K562 (cell line): ENCODE measurements around the gene SOX30. TPM values are rescaled to one million over a fixed set of nuclear protein-coding genes. Genes with fewer than 3 reads are reported as not detected.

Source experiments
- AFF1 ChIP-seq, 2 experiments: fragments of 450-650 bp; IDR thresholded peaks; 2 replicates each; pipeline ENCODE4 v1.6.1; 2018; ENCODE audit warnings: mild to moderate bottlenecking in 2 of 2, low read depth in 1 of 2; ENCODE audit not compliant: partially characterized antibody in 2 of 2
- BRD9 ChIP-seq: fragments of 450-650 bp; IDR thresholded peaks from 2 replicates; pipeline ENCODE4 v1.6.1; 2018; ENCODE audit warnings: low read depth; ENCODE audit not compliant: partially characterized antibody
- DEAF1 ChIP-seq: fragments of 450-650 bp; formaldehyde crosslinking; IDR thresholded peaks from 2 replicates; pipeline ENCODE4 v1.4.0; 2020; ENCODE audit warnings: mild to moderate bottlenecking, moderate library complexity
- DIDO1 ChIP-seq: fragments of 450-650 bp; IDR thresholded peaks from 2 replicates; pipeline ENCODE4 v1.6.1; 2016; ENCODE audit warnings: low read depth, missing biosample characterization, missing genetic modification characterization
- HBP1 ChIP-seq: fragments of 450-650 bp; formaldehyde crosslinking; IDR thresholded peaks from 2 replicates; pipeline ENCODE4 v1.4.0; 2022; ENCODE audit warnings: missing genetic modification characterization
- SLC30A9 ChIP-seq: fragments of 250-450 bp; sonication (Bioruptor Pico); IDR thresholded peaks from 2 replicates; pipeline ENCODE4 v1.8.0; 2022; ENCODE audit warnings: mild to moderate bottlenecking, moderate library complexity
- ZBED1 ChIP-seq: IDR thresholded peaks from 2 replicates; pipeline ENCODE4 v1.6.1; 2014
- ZNF121 ChIP-seq: sonication (generic); formaldehyde crosslinking; conservative IDR thresholded peaks from 2 replicates; pipeline ENCODE4 v1.8.0; 2022; ENCODE audit warnings: missing genetic modification reagents
- polyA plus RNA-seq, 8 experiments: library from polyadenylated mRNA; depleted of rRNA in 4 of 8; stranded (reverse) in 5 of 8; unstranded in 3 of 8; fragments of >200 nt; fragmentation: Nextera tagmentation in 2 of 8; fragmentation: Illumina TruSeq in 1 of 8; extraction: Ambion mirVana in 2 of 8; extraction: Trizol in 1 of 8; gene quantifications; 2 replicates each; pipeline versions ENCODE4 v1.2.1 to v1.2.3, GENCODE V29; 2011 to 2014; ENCODE audit warnings: inconsistent platforms in 1 of 8, missing spikeins in 1 of 8
- total RNA-seq, 7 experiments: library from RNA; depleted of rRNA in 6 of 7; stranded (reverse); fragments of >200 nt in 6 of 7; fragmentation: Illumina TruSeq in 2 of 7; extraction: Trizol in 2 of 7; gene quantifications; 2 replicates each; pipeline versions ENCODE4 v1.2.1 to v1.2.3, GENCODE V29; 2011 to 2021; ENCODE audit warnings: low replicate concordance in 1 of 7

Gene SOX30
- total and polyA plus RNA-seq, 9 of the 15 experiments (the other 6 are each of a cell fraction or from before 2014, with no cell fraction given), result not detected

GRCh38 chr5:157592594-157592993 lies 59.6 kb downstream of the SOX30 start (continued):
- TF ChIP-seq DEAF1 (no peak), ZBED1 (no peak), HBP1 (CRISPR knock-in tag) (no peak), SLC30A9 (no peak), ZNF121 (CRISPR knock-in tag) (no peak), BRD9 (no peak), DIDO1 (tag) (no peak), AFF1 (IDR thresholded peaks at IDR 0.05; ENCODE audit: low read depth in 1 of 2, partially characterized antibody in 2 of 2) (no peak)
